Choroid plexus epithelial cell (primary cell): Measurements from ENCODE around the gene SNTG2.
A peak's percentile ranks its signal among the peaks of the same experiment; 100 is the strongest.

Source experiments
- DNase-seq: peaks from one replicate; pipeline ENCODE4 v3.0.0-alpha.2; 2010; ENCODE audit warnings: low read depth
- H3K4me3 ChIP-seq: 2 replicates; pipeline ENCODE4 v1.5.1; 2011; ENCODE audit warnings: low read depth, mild to moderate bottlenecking, control low read depth, low read length, moderate library complexity
- TF ChIP-seq, protein P1 (sequence below): conservative IDR thresholded peaks from 2 replicates; pipeline ENCODE4 v1.5.1; 2011; ENCODE audit warnings: low read depth, mild to moderate bottlenecking, control low read depth, inconsistent platforms, low read length, moderate library complexity

Gene SNTG2

DNA sequence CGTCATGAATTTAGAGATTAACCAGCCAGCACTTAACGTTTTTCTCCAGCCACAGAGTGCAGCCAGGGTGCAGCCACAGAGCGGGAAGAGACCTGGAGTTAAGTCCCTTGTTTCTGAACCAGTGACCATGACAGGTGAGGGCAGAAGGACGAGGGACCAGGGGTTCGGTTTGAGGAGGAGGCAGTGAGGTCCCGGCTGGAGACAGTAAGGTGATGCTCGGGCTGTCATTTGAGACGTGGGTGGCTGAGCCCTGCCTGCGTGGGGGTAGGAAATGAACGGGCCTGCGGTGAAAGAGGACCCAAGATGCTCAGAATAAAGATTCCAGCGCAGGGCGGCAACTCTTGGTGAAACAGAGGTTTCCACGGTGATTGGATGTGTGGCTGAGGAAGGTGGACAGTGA is 205.9 kb downstream of the SNTG2 start:
- TF ChIP-seq, protein P1, sequence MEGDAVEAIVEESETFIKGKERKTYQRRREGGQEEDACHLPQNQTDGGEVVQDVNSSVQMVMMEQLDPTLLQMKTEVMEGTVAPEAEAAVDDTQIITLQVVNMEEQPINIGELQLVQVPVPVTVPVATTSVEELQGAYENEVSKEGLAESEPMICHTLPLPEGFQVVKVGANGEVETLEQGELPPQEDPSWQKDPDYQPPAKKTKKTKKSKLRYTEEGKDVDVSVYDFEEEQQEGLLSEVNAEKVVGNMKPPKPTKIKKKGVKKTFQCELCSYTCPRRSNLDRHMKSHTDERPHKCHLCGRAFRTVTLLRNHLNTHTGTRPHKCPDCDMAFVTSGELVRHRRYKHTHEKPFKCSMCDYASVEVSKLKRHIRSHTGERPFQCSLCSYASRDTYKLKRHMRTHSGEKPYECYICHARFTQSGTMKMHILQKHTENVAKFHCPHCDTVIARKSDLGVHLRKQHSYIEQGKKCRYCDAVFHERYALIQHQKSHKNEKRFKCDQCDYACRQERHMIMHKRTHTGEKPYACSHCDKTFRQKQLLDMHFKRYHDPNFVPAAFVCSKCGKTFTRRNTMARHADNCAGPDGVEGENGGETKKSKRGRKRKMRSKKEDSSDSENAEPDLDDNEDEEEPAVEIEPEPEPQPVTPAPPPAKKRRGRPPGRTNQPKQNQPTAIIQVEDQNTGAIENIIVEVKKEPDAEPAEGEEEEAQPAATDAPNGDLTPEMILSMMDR: no peak
- DNase-seq: no peak
- H3K4me3 ChIP-seq: no peak overlapping the region

DNA sequence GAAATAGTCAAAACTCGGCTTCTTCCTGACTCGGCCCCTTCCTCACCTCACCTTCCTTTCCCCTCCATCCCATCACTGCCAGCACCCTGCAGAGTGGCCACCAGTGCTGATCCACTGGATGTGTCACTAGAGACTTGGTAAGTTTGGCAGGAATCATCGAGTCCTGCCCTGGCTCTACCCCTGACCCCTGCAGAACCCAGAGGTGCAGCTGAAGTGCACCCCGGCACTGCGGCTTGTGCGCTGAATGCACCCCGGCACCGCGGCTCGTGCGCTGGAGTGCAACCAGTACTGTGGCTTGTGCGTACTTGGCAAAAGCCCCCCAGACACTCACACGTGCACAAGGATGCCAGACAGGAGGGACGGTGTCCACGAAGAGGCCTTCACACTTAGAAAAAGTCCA is 206.5 kb downstream of the SNTG2 start:
- DNase-seq: no peak
- H3K4me3 ChIP-seq: no peak overlapping the region
- TF ChIP-seq, protein P1: no peak

DNA sequence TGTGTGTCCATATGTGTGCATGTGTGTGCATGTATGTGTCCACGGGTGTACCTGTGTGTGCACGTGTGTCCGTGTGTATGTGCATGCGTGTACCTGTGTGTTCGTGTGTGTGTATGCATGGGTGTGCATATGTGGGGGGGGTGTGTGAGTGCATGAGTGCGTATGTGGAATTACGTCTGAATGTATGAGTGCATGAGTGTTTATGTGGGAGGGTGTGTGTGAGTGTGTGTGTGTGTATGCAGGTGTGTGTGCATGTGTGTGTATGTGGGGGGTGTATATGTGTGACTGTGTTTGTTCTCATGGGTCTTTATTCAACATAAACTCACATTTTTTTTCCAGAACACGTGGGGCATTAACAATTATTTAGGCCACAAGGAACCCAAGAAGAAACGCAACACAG is 208.4 kb downstream of the SNTG2 start:
- no peak overlapping the region for H3K4me3 ChIP-seq
- DNase-seq: no peak
- TF ChIP-seq, protein P1: no peak

DNA sequence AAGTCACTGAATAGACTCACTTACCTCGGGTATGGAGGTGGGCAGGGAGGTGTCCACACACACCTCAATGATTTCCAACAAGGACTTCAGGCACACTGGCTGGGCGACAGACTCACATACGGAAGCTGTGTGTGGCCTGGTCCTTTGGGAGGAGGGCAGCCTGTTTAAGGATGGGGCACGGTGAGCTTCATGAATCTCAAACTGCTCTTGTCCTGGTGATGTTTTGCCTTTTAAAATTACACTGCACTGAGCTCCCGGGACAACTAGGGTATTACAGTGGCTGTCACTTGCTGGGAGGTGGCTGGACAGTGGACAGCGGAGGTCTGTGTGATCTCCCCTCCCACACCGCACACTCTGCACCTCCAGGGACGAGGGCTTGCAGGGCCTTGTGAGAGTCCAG is 211.6 kb downstream of the SNTG2 start:
- no peak overlapping the region for H3K4me3 ChIP-seq
- TF ChIP-seq, protein P1: no peak
- DNase-seq: no peak

DNA sequence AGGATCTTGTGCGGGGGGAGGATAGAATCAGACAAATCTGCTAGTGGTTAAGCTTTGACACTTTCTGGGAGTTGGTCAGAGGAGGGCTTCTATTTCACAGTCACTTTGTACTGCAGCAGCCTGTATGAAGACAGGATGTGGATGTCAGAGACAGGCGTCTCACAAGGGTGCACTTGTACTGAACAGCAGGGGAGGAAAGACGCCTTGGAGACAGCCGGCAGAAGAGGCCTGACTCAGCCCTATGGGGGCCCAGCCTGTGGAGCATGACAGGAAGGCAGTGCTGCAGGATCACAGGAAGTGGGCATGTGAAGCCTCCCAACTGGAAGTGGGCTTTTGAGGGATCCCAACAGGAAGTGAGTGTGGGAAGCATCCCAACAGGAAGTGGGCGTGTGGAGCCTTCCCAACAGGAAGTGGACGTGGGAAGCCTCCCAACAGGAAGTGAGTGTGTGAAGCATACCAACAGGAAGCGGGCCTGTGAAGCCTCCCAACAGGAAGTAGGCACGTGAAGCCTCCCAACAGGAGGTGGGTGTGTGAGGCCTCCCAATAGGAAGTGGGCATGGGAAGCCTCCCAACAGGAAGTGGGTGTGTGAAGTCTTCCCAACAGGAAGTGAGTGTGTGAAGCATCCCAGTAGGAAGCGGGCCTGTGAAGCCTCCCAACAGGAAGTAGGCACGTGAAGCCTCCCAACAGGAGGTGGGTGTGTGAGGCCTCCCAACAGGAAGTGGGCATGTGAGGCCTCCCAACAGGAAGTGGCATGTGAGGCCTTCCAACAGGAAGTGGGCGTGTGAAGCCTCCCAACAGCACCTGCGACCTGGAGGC is 212.3 kb downstream of the SNTG2 start:
- peak; percentile 42 for DNase-seq
- TF ChIP-seq, protein P1: no peak
- no peak overlapping the region for H3K4me3 ChIP-seq

DNA sequence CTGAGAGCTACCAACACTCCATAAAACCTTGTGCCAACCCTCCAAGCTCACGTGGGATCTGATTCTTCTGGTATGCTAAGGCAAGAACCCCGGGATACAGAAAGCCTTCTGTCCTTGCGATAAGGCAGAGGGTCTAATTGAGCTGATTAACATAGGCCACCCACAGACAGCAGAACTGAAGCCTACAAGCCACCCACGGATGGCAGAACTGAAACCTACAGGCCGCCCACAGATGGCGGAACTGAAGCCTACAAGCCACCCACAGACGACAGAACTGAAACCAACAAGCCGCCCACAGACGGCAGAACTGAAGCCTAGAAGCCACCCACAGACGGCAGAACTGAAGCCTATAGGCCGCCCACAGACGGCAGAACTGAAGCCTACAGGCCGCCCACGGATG is 216.3 kb downstream of the SNTG2 start:
- no peak overlapping the region for H3K4me3 ChIP-seq
- TF ChIP-seq, protein P1: no peak
- no peak for DNase-seq

DNA sequence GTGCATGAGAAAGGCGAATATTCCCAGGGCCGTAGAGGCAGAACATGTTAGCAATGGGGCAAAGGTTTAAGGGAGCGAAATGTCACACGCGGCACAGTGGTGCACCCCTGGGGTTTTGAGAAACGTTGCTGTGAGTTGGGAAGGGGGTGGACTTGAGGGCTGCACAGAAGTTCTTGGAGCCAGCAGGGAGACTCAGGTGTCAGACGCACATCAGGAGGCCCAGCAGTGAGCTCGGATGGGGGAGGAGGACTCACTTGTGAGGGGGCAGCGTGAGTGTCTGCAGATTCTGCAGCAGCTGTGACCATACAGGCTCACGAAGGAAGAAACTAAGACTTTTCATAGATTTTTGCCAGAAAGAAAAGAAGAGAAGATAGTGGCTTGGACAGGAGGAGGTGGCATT is 218.2 kb downstream of the SNTG2 start:
- no peak for DNase-seq
- no peak overlapping the region for H3K4me3 ChIP-seq
- TF ChIP-seq, protein P1: no peak
